ENCODE results near the gene CHRNA4.

Gene CHRNA4

GRCh38 chr20:63351811-63352591, 9.1 kb downstream of the CHRNA4 start:
- Histone ChIP-seq H3K4me1 (peaks cover 20% of the 10 kb centered on the region), H3K9me3 (no peaks in the 10 kb centered on the region), H3K27ac (no peak overlapping the region), H3K9ac (no peak overlapping the region), H3K4me2 (peak overlapping the region; percentile 67), H4K20me1 (peaks cover 8% of the 10 kb centered on the region; the same call in 1 of the 2 replicates), H3K36me3 (no peaks in the 10 kb centered on the region), H3K27me3 (peaks cover 4% of the 10 kb centered on the region; the same call in 1 of the 2 replicates), H3K4me3 (no peak overlapping the region)
- TF ChIP-seq Cebpa-rat (IDR thresholded peaks at IDR 0.05): no peak

GRCh38 chr20:63351326-63351700, 9.8 kb downstream of the CHRNA4 start:
- peaks cover 4% of the 10 kb centered on the region; the same call in 1 of the 2 replicates for H3K27me3 ChIP-seq
- no peak overlapping the region for H3K9ac ChIP-seq
- no peak overlapping the region for H3K27ac ChIP-seq
- no peaks in the 10 kb centered on the region for H3K36me3 ChIP-seq
- H3K4me3 ChIP-seq: no peak overlapping the region
- H3K4me2 ChIP-seq: peak overlapping the region; percentile 67; the same call in 1 of the 2 replicates
- peaks cover 11% of the 10 kb centered on the region; the same call in 1 of the 2 replicates for H4K20me1 ChIP-seq
- peaks cover 24% of the 10 kb centered on the region for H3K4me1 ChIP-seq
- TF ChIP-seq Cebpa-rat (IDR thresholded peaks at IDR 0.05): no peak
- no peaks in the 10 kb centered on the region for H3K9me3 ChIP-seq

- H3K4me3 ChIP-seq: no peak overlapping the region
- H3K9me3 ChIP-seq: no peaks in the 10 kb centered on the region
- no peak for TF ChIP-seq Cebpa-rat (IDR thresholded peaks at IDR 0.05)
- no peak overlapping the region for H3K9ac ChIP-seq
- peaks cover 4% of the 10 kb centered on the region; the same call in 1 of the 2 replicates for H3K27me3 ChIP-seq
- H4K20me1 ChIP-seq: peaks cover 16% of the 10 kb centered on the region; the same call in 1 of the 2 replicates
- no peak overlapping the region for H3K27ac ChIP-seq
- no peak overlapping the region for H3K4me2 ChIP-seq
- peaks cover 30% of the 10 kb centered on the region for H3K4me1 ChIP-seq
- H3K36me3 ChIP-seq: no peaks in the 10 kb centered on the region
Measured at GRCh38 chr20:63350597-63351325, 10.4 kb downstream of the CHRNA4 start.

GRCh38 chr20:63350196-63350595, 11.0 kb downstream of the CHRNA4 start:
- peaks cover 20% of the 10 kb centered on the region; the same call in 1 of the 2 replicates for H4K20me1 ChIP-seq
- no peak overlapping the region for H3K4me2 ChIP-seq
- H3K4me3 ChIP-seq: no peak overlapping the region
- H3K4me1 ChIP-seq: peaks cover 36% of the 10 kb centered on the region
- no peaks in the 10 kb centered on the region for H3K9me3 ChIP-seq
- no peak overlapping the region for H3K9ac ChIP-seq
- TF ChIP-seq Cebpa-rat (IDR thresholded peaks at IDR 0.05): no peak
- H3K36me3 ChIP-seq: no peaks in the 10 kb centered on the region
- no peak overlapping the region for H3K27ac ChIP-seq
- H3K27me3 ChIP-seq: no peaks in the 10 kb centered on the region

- TF ChIP-seq Cebpa-rat (IDR thresholded peaks at IDR 0.05): no peak
- Histone ChIP-seq H3K9ac (no peak overlapping the region), H3K4me1 (peaks cover 42% of the 10 kb centered on the region), H3K27ac (no peak overlapping the region), H3K9me3 (no peaks in the 10 kb centered on the region), H3K36me3 (no peaks in the 10 kb centered on the region), H3K27me3 (no peaks in the 10 kb centered on the region), H3K4me2 (no peak overlapping the region), H3K4me3 (no peak overlapping the region), H4K20me1 (peaks cover 20% of the 10 kb centered on the region; the same call in 1 of the 2 replicates)
Measured at GRCh38 chr20:63349516-63349895, 11.6 kb downstream of the CHRNA4 start.

GRCh38 chr20:63348828-63349515, 12.2 kb downstream of the CHRNA4 start:
- Histone ChIP-seq H3K9ac (no peak overlapping the region), H3K4me3 (no peak overlapping the region), H3K27ac (no peak overlapping the region), H3K27me3 (0 out of 2 replicates have a peak, but pooled peaks cover 3% of the 10 kb centered on the region), H4K20me1 (peaks cover 20% of the 10 kb centered on the region; the same call in 1 of the 2 replicates), H3K4me2 (no peak overlapping the region), H3K9me3 (no peaks in the 10 kb centered on the region), H3K4me1 (peaks cover 43% of the 10 kb centered on the region), H3K36me3 (no peaks in the 10 kb centered on the region)
- TF ChIP-seq Cebpa-rat (IDR thresholded peaks at IDR 0.05): no peak

- no peak overlapping the region for H3K27ac ChIP-seq
- no peaks in the 10 kb centered on the region for H3K9me3 ChIP-seq
- H3K36me3 ChIP-seq: no peaks in the 10 kb centered on the region
- H4K20me1 ChIP-seq: peaks cover 27% of the 10 kb centered on the region; the same call in 1 of the 2 replicates
- no peak overlapping the region for H3K4me3 ChIP-seq
- no peak for TF ChIP-seq Cebpa-rat (IDR thresholded peaks at IDR 0.05)
- H3K9ac ChIP-seq: no peak overlapping the region
- H3K4me1 ChIP-seq: peaks cover 42% of the 10 kb centered on the region
- no peak overlapping the region for H3K4me2 ChIP-seq
- peaks cover 10% of the 10 kb centered on the region; the same call in 1 of the 2 replicates for H3K27me3 ChIP-seq
Measured at GRCh38 chr20:63347950-63348827, 13.0 kb downstream of the CHRNA4 start.

GRCh38 chr20:63347081-63347741, 13.9 kb downstream of the CHRNA4 start:
- no peaks in the 10 kb centered on the region for H3K36me3 ChIP-seq
- no peak overlapping the region for H3K27ac ChIP-seq
- no peaks in the 10 kb centered on the region for H3K9me3 ChIP-seq
- peaks cover 32% of the 10 kb centered on the region for H3K4me1 ChIP-seq
- 0 out of 2 replicates have a peak overlapping the region, but pooled peaks have one; percentile 70 for H3K4me2 ChIP-seq
- no peak overlapping the region for H3K9ac ChIP-seq
- TF ChIP-seq Cebpa-rat (IDR thresholded peaks at IDR 0.05): no peak
- peaks cover 25% of the 10 kb centered on the region; the same call in 1 of the 2 replicates for H4K20me1 ChIP-seq
- H3K4me3 ChIP-seq: no peak overlapping the region
- peaks cover 11% of the 10 kb centered on the region; the same call in 1 of the 2 replicates for H3K27me3 ChIP-seq

Measured in BLaER1 (cell line).